ENCODE data around the gene SLC10A7.
"Not testable (repeated sequence)": the region's sequence is repeated elsewhere in the genome, so short reads cannot be mapped to it uniquely, and the experiment has no call there.

Gene SLC10A7

DNA sequence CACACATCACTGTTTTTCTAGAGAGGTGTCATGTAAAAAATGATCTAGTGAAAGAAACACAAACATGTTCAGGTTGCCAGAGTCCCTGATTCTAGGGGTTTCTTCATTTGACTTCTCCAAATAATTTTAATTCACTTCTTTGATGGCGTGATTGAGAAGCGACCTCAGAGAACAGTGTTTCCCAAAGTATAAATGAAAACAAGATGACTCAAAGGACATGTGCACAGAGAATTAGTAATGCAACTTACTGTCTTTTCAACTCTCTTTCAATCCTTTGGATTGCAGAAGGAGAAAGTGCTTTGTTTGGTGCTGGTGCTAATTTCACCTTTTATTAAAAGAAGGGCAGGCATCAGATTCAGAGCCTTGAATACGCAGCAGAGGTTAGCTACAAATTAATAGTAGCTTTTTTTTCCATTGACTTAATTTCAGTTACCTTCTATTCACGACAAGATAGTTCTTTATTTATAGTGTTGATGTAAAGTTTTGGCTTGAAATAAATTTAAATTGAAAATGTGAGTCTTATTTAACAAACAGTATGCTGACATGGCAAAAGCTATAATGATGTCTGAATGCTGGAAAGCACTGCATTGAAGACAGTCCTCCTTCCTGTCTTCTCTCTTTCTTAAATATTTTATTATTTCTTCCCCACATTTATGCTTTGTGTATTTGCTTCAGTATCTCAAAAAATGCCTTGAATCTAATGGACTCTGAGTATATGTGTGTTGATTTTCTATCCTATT lies 85.1 kb downstream of the SLC10A7 start:
- DNase-seq: no peak

DNA sequence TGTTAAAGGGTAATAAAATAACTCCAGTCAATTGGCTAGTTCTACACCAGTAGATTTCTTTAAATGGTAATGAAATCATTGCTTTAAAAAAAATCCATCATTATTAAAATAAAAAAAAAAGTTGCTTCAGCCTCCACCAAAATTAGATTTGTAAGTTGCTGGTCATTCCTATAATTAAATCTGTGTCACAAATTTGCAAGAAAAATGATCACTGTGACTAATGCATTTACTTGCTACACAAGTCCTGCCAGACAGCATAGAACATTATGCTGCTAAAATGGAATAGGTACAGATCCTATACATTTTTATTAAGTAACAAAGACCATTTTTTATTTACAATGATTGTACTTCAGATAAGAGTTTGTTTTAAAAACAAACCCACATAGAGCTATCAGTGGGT lies 85.8 kb downstream of the SLC10A7 start:
- no peak for DNase-seq

DNA sequence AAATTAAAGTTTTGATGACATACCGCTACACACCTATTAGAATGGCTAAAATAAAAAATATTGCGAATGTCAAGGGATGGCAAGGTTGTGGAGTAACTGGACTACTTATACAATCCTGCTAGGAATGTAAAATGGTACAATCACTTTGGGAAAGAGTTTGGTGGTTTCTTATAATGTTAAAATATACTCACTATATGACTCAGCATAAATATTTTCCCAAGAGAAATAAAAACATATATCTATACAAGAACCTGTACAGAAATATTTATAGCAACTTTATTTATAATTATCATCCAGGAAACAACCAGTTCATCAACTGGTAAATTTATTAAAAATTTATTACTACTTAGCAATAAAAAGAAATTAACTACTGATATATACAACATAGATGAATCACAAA lies 89.7 kb downstream of the SLC10A7 start:
- no peak for DNase-seq

DNA sequence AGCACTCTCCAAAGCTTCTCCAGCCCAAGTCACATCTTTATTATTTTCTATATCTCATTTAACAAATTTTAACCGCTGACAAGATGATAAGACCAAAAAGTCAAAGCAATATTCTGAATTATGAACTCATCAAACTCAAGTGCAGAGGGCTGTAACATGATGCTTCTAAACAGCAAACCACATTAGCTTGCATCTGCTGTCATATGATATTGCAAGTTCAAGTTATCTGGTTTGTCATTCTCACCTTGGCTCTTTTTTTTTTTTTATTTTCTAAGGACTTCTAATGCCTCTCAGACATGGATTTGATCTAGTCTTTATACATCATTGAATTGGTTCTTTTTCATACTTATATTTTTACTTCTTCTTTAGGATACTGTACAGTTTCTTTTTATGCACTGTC lies 93.4 kb downstream of the SLC10A7 start:
- DNase-seq: no peak

DNA sequence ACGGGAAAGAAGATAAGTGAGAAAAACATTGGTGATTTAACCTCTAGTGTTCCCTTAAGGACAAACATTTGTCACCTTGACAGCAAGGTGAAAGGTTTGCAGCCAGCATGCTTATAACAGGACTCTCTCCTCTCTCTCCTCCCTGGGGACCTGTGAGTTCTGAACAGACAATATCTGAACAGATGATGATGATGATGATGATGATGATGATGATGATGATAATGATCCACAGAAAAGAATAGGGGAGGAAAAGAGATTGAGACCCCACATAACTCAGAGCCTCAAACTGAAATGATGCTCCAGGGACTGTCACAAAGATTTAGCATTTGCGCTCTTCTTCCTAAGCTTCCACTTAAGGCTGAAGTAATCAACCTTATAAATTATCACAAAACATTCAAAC lies 103.9 kb downstream of the SLC10A7 start:
- DNase-seq: no peak

DNA sequence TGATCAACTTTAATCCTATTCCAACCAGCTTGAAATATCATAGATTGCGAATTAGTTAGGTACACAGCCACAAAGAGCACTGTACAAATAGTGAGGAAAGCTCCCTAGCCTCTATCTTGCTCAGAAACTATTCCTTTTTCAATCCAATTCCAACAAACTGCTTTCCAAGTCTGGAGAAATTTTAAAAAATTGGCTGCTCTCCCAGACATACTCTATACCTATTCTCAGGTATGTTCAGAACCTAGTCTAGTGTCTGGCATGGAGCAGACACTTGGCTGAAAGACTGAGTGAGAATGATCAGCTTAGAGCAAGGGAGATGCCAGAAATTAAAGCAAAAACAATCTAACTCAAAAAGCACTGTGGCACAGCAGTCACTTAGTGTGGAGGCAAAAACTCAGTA lies 105.9 kb downstream of the SLC10A7 start:
- no peak for DNase-seq

DNA sequence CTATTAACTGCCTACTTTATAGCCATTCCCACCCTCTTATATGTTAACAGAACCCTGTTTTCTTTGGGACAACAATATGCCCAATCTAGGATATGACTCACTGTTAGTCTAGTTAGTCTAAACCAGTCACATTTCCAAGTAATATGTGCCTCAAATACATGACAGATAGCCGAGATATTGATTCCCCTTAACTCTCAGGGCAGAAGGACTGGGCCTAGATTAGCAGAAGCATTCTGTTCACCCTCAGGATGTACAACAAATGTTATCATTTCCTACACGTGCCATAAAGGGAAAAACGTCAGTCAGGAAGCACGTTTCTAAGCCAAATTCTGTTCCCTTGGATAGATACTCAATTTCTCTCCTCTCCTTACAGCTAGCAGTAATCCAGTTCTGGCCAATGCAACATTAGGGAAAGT lies 114.1 kb downstream of the SLC10A7 start:
- no peak for DNase-seq

DNA sequence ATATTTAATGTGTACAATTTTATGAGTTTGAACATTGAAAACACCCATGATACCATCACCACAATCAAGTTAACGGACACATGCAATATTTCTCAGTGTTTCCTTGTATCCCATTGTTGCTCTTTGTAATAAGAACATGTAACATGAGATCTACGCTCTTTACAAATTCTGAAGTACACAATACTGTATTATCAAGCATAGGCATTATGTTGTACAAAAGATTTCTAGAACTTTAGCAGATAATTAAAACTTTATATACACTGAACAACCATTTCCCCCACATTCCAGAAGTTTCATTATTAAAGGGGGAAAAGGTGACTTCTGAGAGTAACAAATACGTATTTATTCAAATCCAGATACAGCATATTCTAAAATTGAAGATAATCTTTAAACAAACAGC lies 114.5 kb downstream of the SLC10A7 start:
- no peak for DNase-seq

DNA sequence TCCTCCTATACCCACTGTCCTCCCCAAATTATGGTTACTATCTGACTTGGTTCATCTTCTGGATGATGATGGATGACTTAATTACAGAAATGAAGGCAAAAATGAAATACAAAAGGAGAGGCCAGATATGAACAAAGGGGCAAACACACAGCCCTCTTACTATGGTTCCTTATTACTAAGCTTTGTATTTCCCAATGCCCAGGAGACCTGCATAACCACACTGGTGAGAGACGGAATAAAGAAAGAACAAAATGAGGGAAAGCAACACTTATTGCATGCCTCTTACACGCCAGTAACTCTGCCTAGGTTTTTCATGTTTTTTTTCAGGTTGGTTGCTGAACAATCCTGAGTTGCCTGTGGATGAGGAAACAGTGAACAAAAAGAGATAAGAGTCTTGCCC lies 120.5 kb downstream of the SLC10A7 start:
- no peak for DNase-seq

DNA sequence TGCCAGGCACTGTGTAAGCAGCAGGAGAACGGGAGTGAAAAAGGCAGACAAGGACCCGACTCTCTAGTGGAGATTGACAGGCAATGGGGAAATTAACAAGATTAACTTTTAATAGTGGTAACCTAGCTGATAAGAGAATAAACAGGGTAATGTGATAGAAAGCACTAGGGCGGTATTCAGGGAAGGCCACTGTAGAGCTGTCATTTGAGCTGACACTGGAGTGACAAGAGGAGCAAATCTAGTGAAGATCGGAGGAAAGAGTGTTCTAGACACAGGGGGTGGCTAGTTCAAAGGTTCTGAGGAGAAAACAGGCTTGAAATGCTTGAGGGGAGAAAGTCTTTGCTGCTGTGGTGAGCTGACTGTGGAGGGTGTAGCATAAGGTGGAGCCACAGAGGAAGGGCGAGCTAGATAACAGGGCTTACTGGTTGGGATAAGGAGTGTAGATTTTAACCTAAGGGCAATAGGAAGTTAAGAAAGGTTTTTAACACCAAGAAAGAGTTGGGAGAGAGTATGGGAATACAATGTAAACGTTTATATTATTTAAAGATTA lies 122.8 kb downstream of the SLC10A7 start:
- DNase-seq: no peak

DNA sequence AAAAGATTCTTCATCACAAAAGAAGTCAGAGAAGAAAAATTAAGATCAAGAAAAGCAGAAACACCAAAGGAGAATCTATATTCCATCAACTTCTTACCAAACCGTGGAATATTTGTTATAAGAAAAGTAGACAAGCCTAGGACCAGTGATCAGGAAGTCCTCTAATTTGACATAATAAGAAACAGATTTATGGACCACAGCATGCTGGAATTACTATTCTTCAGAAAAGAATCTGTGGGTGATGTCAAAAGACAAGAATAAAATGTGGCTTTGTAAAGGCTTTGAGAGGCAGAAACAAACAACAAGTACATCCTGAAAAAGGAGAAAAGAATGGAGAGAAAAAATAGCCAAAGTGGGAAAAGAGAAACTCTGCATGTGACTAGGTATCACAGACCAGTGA lies 123.3 kb downstream of the SLC10A7 start:
- DNase-seq: no peak

DNA sequence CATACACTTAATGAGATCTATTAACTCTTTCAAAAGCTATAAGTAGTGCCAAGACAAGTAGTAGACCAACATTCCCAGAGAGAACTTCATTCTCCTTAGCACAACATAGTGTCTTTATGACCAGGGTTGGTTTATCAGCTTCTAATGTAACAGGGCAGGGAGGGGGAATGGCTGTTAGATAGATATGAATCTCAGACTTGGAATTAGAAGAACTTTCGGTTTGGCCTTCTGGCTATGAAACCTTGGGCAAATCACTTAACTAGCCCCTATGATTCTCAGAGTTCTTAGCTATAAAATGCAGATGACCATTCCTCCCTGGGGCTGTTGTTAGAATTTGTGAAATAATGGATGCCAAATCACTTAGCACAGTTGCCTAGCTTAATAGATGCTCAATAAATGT lies 132.2 kb downstream of the SLC10A7 start:
- no peak for DNase-seq

DNA sequence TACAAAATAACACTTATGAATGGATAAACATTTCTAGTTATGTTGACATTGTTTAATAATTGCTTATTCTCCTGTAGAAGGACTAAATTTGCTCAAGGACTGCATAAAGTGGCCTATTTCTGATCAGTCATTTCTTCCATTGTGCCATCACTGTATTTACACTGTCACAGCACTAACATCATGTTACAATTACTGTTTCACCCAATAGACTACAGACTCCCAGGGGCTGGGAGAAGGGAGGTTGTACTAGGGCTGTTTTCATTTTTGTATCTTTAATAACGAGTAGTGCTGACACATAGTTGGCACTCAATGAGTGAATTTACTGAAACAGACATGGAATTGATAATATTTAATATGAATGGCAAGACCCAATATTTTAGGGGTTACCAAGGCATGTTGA lies 139.5 kb downstream of the SLC10A7 start:
- no peak for DNase-seq

DNA sequence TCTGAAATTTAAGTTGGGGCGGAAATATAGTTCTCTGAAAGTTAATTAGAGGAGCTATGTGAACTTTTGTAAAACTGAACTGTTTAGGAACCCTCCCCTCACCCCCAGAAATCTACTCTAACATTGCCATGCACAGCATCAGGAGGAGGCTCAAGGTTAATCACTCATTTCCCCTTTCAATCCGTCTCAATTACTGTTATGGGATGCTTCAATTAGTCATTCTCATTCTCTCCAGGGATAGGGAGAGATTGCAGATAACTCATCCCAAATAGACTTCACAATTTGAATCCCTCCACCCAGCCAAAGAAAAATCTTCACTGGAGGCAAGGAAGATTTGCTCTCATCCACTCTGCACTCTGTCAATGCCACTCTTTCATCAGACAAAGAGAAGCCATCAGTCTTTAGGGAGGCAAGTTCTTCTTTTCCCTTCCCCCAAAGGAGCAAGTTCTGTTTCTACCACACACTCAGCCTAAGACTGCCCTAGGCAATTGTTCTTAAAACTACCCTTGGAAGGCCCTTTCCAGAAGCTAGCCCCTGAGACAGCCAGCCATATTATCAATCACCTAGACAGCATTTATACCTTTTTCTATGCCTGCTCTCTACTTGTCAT lies 140.4 kb downstream of the SLC10A7 start:
- no peak for DNase-seq

DNA sequence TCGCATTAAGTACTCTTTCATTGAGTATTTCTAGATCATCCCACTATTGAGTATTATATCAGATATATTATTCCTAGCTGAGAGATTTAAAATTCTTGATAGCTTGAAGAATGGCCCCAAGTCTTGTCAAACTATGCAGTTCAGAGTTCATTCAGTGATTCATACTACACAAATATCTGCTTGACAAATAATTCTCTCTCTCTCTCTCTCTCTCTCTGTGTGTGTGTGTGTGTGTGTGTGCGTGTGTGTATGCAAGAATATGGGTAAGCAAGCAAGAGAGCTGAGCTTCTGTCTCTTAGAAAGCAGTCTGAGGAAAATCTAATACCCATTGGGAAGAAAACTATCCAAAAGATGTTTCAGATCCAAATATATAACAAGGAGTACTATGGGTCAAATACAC lies 142.0 kb downstream of the SLC10A7 start:
- DNase-seq: no peak

DNA sequence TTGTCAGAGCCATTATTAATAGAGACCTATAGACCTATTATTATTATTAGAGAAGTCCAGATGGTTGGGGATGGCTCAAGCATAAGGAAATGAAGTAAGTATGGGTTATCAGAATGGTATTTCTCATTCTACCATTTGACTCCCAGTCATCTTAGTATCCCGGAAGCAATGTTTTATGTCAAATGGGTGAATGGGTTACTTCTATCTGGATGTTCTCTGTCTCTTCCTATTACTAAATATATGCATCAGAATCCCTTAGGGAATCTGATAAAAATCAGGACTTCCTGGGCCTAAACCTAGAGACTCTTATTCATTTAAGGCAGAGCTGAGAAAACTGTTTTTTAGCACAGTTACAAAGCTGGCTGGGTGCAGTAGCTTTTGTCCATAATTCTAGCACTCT lies 149.9 kb downstream of the SLC10A7 start:
- no peak for DNase-seq

DNA sequence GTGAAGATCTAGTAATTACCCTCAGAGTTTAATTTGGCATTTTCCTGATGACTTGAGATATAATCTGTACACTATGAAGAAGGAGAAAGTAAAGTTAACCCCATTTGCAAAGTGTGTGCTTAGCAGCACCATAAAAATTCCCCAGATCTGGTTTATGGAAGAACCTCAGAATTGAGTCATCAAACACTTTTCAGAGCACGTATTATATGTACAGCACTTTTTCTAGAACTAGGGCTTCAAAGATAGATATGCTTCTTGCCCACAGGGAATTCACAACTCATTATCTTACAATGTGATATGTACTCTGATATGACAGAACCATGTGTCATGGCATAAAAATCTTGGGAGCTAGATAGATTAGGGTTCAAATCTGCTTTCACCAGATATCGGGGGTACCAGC lies 150.9 kb downstream of the SLC10A7 start:
- DNase-seq: no peak

DNA sequence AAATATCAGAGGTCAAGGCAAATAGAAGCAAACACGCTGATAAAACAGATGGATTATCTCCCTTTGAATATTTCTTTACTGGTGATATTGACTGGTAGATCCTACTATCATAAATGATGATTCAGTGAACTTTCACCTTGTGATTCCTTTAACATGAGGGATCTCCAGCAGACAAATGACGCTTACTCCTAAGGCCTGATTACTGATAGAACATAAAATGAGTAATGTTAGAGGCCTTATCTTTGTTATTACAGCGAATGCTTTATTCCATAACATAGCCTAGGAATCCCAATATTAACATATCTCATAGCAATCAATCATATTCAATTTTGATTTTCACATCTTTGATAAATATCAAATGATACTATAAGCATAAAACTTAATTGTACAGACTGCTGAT lies 152.3 kb downstream of the SLC10A7 start:
- DNase-seq: no peak

DNA sequence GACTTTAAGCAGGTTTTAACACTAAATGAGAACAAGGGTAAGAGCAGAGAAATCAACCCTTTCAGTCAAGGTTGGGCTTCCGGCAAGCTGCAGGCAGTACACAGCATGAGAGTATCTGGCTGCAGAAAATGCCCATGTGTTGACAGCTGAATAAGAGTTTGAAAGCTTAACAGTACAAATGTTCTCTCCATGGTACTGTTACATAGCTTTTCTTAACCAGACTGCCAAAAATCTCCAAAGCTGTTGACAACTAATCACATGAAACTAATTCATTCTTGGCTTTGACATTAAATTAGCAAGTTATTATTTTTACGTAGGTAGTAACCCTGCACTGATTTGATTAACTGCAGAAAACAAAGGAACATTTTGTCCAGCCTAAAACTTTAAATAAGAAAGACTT lies 153.5 kb downstream of the SLC10A7 start:
- DNase-seq: no peak

DNA sequence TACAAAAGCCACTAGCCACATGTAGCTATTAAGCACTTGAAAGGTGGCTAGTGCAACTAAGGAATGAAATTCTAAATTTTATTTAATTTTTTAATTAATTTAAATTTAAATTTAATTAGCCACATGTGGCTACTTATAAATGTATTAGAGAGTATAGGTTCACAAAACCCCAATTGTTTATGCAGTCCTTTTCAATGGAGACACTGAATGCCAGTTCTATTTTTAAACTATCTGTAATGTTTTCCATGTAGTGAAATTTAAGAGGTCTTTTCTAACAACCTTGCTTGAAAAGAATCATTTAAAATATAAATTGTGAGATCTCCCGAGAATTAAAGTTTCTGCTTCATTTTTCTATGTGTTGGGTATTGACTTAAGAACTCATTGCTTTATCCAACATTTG lies 154.4 kb downstream of the SLC10A7 start:
- no peak for DNase-seq

DNA sequence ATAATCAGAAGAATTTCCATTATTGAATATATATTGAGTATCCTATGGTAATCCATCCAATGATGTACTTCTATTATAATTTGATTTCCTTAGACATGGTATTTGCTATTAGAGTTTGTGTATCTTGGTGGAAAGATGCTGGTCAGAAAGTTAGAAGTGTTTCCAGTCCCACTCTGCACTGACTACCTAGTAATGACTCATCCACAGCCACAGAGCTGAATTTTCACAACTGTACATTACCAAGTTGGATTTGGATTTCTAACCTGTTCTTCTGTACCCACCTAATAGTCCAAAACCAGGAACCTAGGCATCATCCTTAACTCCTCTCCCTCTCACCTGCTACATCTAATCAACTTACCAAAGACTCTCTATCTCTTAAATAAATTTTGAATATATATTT lies 162.0 kb downstream of the SLC10A7 start:
- DNase-seq: no peak

DNA sequence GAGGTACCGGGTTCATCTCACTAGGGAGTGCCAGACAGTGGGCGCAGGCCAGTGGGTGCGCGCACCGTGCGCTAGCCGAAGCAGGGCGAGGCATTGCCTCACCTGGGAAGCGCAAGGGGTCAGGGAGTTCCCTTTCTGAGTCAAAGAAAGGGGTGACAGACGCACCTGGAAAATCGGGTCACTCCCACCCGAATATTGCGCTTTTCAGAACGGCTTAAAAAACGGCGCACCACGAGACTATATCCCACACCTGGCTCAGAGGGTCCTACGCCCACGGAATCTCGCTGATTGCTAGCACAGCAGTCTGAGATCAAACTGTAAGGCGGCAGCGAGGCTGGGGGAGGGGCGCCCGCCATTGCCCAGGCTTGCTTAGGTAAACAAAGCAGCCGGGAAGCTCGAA lies 171.6 kb downstream of the SLC10A7 start:
- not testable (repeated sequence) for DNase-seq

DNA sequence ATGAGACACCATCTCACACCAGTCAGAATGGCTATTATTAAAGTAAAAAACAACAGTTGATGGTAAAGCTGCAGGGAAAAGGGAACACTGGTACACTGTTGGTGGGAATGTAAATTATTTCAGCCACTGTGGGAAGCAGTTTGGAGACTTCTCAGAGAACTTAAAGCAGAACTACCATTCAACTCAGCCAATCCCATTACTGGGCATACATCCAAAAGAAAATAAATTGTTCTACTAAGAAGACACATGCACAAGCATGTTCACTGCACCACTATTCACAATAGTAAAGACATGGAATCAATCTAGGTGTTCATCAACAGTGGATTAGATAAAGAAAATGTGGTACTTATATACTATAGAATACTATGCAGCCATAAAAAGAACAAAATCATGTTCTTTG lies 172.4 kb downstream of the SLC10A7 start:
- DNase-seq: no peak

DNA sequence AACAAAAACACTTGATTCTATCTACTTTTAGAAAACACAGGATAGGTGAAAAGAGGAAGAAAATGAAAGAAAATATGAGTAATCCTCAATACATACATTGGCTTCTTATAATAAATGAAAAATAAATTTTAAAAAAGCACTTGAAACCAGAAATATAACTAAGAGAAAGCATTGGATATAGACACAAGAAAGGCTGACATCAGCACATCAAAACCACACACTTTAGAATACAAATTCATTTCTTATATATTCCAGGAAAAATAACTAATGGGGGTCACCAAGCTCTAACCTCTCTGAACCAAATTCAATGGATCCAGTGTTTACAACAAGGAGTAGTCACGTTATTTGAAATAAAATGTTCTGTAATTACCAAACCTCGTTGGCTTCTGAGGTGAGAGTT lies 173.9 kb downstream of the SLC10A7 start:
- DNase-seq: no peak

DNA sequence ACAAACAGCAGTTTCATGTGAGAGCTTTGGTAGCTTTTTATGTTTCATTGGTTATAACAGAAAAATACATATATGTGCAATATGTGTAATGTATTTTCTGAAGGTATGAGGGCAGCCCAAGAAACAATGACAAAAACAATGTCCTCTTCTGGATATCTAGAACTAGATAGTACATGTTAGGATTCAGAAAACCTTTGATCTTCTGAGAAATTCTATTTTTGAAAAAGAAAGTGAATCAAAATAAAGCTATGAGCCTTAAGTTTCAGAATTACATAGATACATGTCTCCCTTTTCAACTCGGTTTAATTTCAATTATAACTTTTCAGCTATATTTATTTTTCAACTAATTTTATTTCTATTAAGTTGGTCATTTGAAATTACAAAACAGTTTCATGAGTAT lies 175.5 kb downstream of the SLC10A7 start:
- DNase-seq: no peak

Data from RPMI8226 (cell line).